Measurements from ENCODE around the gene FBLN1. TPM values are rescaled to one million over a fixed set of nuclear protein-coding genes. Genes with fewer than 3 reads are reported as not detected.

The FBLN1 gene
- total and polyA plus RNA-seq, 9 of the 15 experiments (the other 6 are each of a cell fraction or from before 2014, with no cell fraction given) = 0.66 TPM; not detected in 8

- Histone ChIP-seq H3K9ac (ENCODE audit: insufficient read depth in 1 of 2, low read depth in 2 of 2, low read length in 2 of 2) (no peak overlapping the region), H2AFZ (ENCODE audit: low read depth, low read length) (no peak overlapping the region), H3K79me2 (ENCODE audit: control insufficient read depth, insufficient read depth, low read length) (no peaks in the 10 kb centered on the region), H3K27me3 (ENCODE audit: control insufficient read depth in 2 of 2, insufficient read depth in 2 of 2, low read length in 2 of 2) (peaks cover 2 to 32% of the 10 kb centered on the region in 2 experiments; a peak in 2 of 5 replicates), H3K27ac (ENCODE audit: extremely low read depth, low read depth, low read length) (no peak overlapping the region), H3K4me3 (no peak overlapping the region), H3K9me1 (ENCODE audit: control insufficient read depth, insufficient read depth, low read length) (no peaks in the 10 kb centered on the region), H4K20me1 (replicated peaks; ENCODE audit: control insufficient read depth, insufficient read depth, low read length) (no peaks in the 10 kb centered on the region), H3K9me3 (replicated peaks; ENCODE audit: control insufficient read depth, insufficient read depth, low read depth, low read length) (no peaks in the 10 kb centered on the region; the same call in 1 of the 2 replicates), H3K4me1 (replicated peaks in 1 of 2; ENCODE audit: control insufficient read depth in 2 of 2, insufficient read depth in 2 of 2, low read length in 2 of 2) (peaks cover 0 to 8% of the 10 kb centered on the region in 2 experiments; a peak in 2 of 5 replicates), H3K36me3 (ENCODE audit: control insufficient read depth, insufficient read depth, low read length) (no peaks in the 10 kb centered on the region), H3K4me2 (ENCODE audit: insufficient read depth, low read length) (no peak overlapping the region)
- no peak for ATAC-seq
- in situ Hi-C loops (cut with MboI) = no loop called here
- no peak for DNase-seq (ENCODE audit: extremely low read depth in 1 of 4, low spot score in 3 of 4)
- WGBS (ENCODE audit: insufficient coverage, low coverage, missing lambda C conversion rate) = 8% methylated on average over 16 of the region's 18 CpGs
- no TSS peak for BruUV-seq (replicated peaks)
- intact Hi-C loops (cut with micrococcal nuclease) = no loop called here
- POLR2A ChIA-PET = no interaction called here
- TF ChIP-seq ZNF696 (CRISPR knock-in tag; conservative IDR thresholded peaks at IDR 0.05) = no peak
- no peak for TF ChIP-seq SMAD1 (IDR thresholded peaks at IDR 0.05; ENCODE audit: low read depth, low read length, partially characterized antibody)
- no peak for TF ChIP-seq ZNF232 (CRISPR knock-in tag; IDR thresholded peaks at IDR 0.05)
- no peak for TF ChIP-seq TBP (optimal IDR thresholded peaks at IDR 0.05; ENCODE audit: low read depth, low read length)
- TF ChIP-seq HOXB6 (CRISPR knock-in tag; IDR thresholded peaks at IDR 0.05; ENCODE audit: borderline replicate concordance) = no peak
- no peak for TF ChIP-seq ZNF224 (CRISPR knock-in tag; IDR thresholded peaks at IDR 0.05)
- TF ChIP-seq CTCFL (IDR thresholded peaks at IDR 0.05; ENCODE audit: borderline replicate concordance, insufficient read depth, low read depth, low read length, poor library complexity, severe bottlenecking) = no peak
- TF ChIP-seq RBM39 (optimal IDR thresholded peaks at IDR 0.05; ENCODE audit: low read depth, low read length) = no peak
- TF ChIP-seq USF2 (CRISPR knock-in tag; IDR thresholded peaks at IDR 0.05) = no peak
- no peak for TF ChIP-seq ATF1 (CRISPR knock-in tag; IDR thresholded peaks at IDR 0.05)
- no peak for TF ChIP-seq ATF1 (tag; IDR thresholded peaks at IDR 0.05)
- no peak for TF ChIP-seq ZNF699 (CRISPR knock-in tag; IDR thresholded peaks at IDR 0.05; ENCODE audit: insufficient replicate concordance)
- TF ChIP-seq WHSC1 (IDR thresholded peaks at IDR 0.05; ENCODE audit: low read length) = no peak
- no peak for TF ChIP-seq ARID1B (IDR thresholded peaks at IDR 0.05)
- TF ChIP-seq ZBTB12 (CRISPR knock-in tag; IDR thresholded peaks at IDR 0.05) = no peak
- TF ChIP-seq E2F1 (CRISPR knock-in tag; IDR thresholded peaks at IDR 0.05) = no peak
- TF ChIP-seq JUNB (CRISPR knock-in tag; conservative IDR thresholded peaks at IDR 0.05) = no peak
- no peak for TF ChIP-seq ZFP30 (CRISPR knock-in tag; IDR thresholded peaks at IDR 0.05; ENCODE audit: borderline replicate concordance)
- TF ChIP-seq PHTF2 (CRISPR knock-in tag; IDR thresholded peaks at IDR 0.05) = no peak
- CTCF ChIA-PET (ENCODE audit: low intra/inter-chr PET ratio) = no interaction called here
- no peak for FAIRE-seq
Measured at GRCh38 chr22:45548247-45548840, 45.7 kb downstream of the FBLN1 start.

Data from K562 (cell line).